ENCODE measurements around the gene SLC35A5.

DNA sequence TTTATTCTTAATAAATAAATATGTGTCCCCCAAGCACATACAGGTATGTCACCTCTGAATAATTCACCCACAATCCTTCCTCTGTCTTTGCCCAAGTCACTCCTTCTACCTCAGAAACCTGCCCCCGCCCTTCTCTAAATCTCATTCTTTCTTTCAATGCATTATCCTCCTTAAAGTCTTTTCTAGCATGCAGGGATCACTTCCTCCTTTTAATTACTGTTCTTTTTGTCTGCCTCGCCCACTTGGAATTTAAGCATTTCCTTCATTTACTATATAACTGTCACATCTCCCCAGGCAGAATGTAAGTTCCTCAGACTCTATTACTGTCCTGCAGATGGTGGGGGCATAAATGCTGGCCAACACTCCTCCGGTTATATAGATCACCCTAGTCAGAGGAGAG is 71.3 kb downstream of the SLC35A5 start:
- TF ChIP-seq, protein P1, sequence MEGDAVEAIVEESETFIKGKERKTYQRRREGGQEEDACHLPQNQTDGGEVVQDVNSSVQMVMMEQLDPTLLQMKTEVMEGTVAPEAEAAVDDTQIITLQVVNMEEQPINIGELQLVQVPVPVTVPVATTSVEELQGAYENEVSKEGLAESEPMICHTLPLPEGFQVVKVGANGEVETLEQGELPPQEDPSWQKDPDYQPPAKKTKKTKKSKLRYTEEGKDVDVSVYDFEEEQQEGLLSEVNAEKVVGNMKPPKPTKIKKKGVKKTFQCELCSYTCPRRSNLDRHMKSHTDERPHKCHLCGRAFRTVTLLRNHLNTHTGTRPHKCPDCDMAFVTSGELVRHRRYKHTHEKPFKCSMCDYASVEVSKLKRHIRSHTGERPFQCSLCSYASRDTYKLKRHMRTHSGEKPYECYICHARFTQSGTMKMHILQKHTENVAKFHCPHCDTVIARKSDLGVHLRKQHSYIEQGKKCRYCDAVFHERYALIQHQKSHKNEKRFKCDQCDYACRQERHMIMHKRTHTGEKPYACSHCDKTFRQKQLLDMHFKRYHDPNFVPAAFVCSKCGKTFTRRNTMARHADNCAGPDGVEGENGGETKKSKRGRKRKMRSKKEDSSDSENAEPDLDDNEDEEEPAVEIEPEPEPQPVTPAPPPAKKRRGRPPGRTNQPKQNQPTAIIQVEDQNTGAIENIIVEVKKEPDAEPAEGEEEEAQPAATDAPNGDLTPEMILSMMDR (IDR thresholded peaks at IDR 0.05; ENCODE audit: low read depth, low read length, poor library complexity, severe bottlenecking), result no peak
- no peak for TF ChIP-seq EZH2phosphoT487 (IDR thresholded peaks at IDR 0.05; ENCODE audit: borderline replicate concordance, low read length)
